Measurements from ENCODE around the gene CKB.

The CKB gene

DNA sequence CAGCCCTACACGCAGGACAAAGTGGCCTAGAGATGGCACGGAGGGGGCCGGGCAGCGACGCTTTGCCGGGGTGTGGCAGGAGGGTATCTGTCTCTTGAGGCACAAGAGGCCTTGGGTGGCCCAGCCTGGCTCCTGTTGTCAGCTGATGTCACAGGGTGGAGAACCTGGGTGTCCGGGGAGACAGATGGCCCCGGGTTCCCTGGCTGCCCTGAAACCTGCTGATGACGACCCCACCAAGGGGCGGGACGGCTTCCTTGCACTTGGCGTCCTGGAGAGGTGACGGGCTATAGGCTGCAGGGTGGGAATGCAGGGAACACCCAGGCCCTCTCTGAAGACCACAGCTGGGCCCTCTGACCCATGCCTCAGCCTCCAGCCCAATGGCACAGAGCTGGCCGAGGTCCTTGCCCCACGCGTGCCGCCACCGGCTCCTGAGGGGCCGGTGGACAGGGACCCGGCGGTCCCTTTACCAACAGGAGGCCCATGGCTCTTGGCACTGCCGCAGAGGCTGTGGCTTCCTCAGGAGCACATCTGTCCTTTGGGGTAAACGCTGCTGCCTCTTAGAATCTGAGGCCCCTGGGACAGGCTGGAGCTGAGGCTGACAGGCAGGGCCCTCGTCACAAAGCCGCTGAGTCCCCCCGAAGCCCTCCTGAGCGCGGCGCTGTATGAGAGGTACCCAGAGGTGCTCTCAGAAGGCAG is 22.7 kb upstream of the CKB start:
- Histone ChIP-seq H3K9me3 (ENCODE audit: control insufficient read depth, insufficient read depth, low read length) (no peaks in the 10 kb centered on the region), H3K9ac (ENCODE audit: low read depth, low read length) (no peak overlapping the region), H3K36me3 (ENCODE audit: insufficient read depth, low read length) (no peaks in the 10 kb centered on the region), H3K4me1 (ENCODE audit: insufficient read depth, low read length) (peaks cover 33% of the 10 kb centered on the region; the same call in 1 of the 2 replicates)

DNA sequence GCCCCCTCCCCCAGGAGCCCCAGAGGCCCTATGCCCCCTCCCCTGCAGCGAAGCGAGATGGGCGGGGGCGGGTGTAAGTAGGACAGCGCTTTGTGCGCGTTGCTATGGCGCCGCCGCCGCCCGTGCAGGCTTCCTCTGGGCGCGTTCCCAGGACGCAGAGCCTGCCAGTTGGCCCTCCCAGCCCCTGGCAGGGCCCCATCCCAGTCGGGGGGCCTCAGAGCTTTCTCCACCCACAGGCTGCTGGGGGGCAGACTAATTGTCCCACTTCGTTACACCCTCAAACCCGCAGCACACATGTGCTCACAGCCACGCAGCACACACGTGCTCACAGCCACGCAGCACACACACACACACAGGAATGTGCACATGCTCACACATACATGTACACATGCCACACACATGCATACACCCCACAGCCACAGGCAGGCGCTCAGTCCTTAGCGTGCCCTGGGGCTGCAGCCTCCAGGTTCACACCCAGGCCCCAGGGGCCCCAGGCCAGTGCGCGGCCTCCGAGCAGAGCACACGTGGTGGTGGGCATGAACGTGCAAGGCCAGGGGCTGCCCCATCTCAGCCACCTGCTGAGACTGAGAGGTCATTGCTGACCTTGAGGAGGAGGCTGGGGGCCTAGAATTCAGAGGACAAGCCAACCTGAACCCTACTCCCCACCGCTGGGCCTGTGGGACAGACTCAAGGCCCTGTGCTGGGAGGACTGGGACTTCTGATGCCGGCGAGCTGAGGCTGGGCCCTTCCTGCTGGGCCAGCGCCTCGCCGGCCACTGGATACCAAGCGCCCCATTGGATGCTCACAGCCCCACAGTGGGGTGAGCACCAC is 22.0 kb upstream of the CKB start:
- H3K36me3 ChIP-seq (ENCODE audit: insufficient read depth, low read length): no peaks in the 10 kb centered on the region
- H3K9me3 ChIP-seq (ENCODE audit: control insufficient read depth, insufficient read depth, low read length): no peaks in the 10 kb centered on the region
- H3K4me1 ChIP-seq (ENCODE audit: insufficient read depth, low read length): peaks cover 33% of the 10 kb centered on the region; the same call in 1 of the 2 replicates
- no peak overlapping the region for H3K9ac ChIP-seq (ENCODE audit: low read depth, low read length)

DNA sequence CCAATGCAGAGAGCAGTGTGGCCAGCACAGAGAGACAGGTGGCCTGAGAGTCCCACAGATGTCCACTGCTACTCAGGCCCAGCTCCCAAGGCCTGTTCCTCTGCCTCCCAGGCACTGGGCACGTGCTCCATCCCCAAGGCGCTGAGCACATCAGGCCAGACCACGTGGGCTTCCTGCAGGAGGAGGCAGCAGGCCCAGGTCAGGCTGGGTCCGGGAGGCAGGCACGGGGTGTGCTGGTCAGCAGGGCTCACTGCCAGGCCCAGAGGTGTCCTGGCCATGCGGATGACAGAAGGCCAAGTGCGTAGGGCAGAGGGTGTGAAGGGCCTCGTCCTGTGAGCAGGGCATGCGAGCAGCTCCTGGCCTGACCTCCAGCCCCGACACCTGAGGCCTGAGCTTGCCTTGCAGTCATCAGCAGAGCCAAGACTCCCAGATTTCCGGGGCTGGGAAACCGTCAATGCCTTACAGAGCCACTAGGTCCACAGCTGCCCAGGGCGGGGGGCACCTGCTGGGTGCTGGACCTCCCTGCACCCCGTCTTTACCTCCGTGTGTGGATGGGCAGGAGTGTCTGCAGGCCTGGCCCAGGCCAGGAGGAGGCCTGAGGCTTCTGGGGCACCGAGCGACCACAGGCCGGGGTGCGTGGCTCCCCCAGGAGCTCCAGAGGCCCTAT is 21.2 kb upstream of the CKB start:
- Histone ChIP-seq H3K36me3 (ENCODE audit: insufficient read depth, low read length) (no peaks in the 10 kb centered on the region), H3K4me1 (ENCODE audit: insufficient read depth, low read length) (peaks cover 33% of the 10 kb centered on the region; the same call in 1 of the 2 replicates), H3K9me3 (ENCODE audit: control insufficient read depth, insufficient read depth, low read length) (no peaks in the 10 kb centered on the region), H3K9ac (ENCODE audit: low read depth, low read length) (no peak overlapping the region)

- Histone ChIP-seq H3K9me3 (ENCODE audit: control insufficient read depth, insufficient read depth, low read length) (no peaks in the 10 kb centered on the region), H3K4me1 (ENCODE audit: insufficient read depth, low read length) (peaks cover 33% of the 10 kb centered on the region; the same call in 1 of the 2 replicates), H3K36me3 (ENCODE audit: insufficient read depth, low read length) (no peaks in the 10 kb centered on the region), H3K9ac (ENCODE audit: low read depth, low read length) (peak overlapping the region; percentile 26; the same call in 1 of the 2 replicates)
Measured at GRCh38 chr14:103543140-103543539, 20.5 kb upstream of the CKB start.

DNA sequence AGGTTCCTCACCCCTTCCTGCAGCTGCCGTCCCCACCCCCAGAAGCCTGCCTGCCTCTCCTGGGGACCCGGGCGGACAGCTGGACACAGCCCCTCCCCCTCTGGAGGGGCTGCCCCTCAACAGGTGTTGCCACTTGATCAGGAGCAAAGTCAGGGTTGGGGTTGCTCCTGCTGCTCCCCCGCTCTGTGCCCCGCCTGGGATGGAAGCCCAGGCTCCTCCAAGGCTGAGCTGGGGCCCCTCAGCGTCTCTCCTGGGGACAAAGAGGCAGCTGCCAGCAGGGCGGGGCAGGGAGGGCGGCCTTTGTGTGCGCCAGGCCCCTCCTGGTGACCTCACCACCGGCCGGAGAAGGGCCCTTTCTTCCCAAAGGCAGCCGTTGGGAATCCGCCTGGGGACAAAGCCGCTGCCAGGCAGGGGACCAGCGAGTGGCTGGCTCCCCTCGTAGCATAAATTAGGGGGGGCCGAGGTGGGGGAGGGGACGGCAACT is 20.0 kb upstream of the CKB start:
- Histone ChIP-seq H3K4me1 (ENCODE audit: insufficient read depth, low read length) (peaks cover 33% of the 10 kb centered on the region; the same call in 1 of the 2 replicates), H3K9me3 (ENCODE audit: control insufficient read depth, insufficient read depth, low read length) (no peaks in the 10 kb centered on the region), H3K9ac (ENCODE audit: low read depth, low read length) (peak overlapping the region; percentile 52), H3K36me3 (ENCODE audit: insufficient read depth, low read length) (no peaks in the 10 kb centered on the region)

DNA sequence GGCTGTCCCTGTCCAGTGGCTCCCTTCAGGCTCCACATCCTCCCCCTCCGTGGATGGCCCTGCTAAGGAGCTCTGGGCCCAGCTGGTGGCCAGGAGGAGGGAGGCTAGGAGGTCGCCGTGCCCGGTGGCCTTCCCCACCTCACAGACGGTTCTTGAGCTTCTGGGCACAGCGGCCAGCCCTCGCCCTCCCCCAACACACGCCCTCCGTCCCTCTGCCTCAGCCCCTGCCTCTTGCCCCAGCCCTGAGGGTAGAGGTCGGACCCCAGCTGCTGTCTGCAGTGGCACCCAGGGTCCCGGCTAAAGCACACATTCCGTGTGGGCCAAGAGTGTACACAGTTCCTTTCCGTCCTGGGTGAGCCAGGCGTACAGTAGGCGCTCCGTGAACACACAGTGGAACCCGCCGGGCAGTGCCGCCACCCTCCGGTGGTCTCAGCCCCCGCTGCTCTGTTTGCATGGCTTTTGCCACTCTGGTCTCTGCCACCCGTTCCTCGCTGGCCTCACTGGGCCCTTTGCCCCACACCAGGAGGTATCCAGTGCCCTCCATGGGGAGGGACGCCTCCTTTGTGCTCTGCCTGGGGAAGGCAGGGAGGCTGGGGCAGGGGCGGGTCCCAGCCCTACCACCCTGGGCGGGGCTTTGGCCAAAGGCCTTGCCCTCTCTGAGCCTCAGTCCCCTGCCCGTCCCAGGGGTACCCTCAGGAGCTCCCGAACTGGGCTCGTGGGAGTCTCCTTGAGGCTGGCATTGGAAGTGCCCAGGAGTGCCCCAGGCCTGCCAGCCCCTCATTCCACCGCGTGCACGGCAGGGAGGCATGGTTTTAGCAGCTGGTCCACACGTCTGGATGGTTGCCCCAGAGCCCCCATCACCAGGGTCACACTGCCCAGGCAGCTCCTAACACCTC is 19.3 kb upstream of the CKB start:
- H3K36me3 ChIP-seq (ENCODE audit: insufficient read depth, low read length): no peaks in the 10 kb centered on the region
- H3K9me3 ChIP-seq (ENCODE audit: control insufficient read depth, insufficient read depth, low read length): no peaks in the 10 kb centered on the region
- H3K9ac ChIP-seq (ENCODE audit: low read depth, low read length): peak overlapping the region; percentile 52
- peaks cover 33% of the 10 kb centered on the region; the same call in 1 of the 2 replicates for H3K4me1 ChIP-seq (ENCODE audit: insufficient read depth, low read length)

- H3K4me1 ChIP-seq (ENCODE audit: insufficient read depth, low read length): peaks cover 33% of the 10 kb centered on the region; the same call in 1 of the 2 replicates
- H3K9me3 ChIP-seq (ENCODE audit: control insufficient read depth, insufficient read depth, low read length): no peaks in the 10 kb centered on the region
- H3K9ac ChIP-seq (ENCODE audit: low read depth, low read length): no peak overlapping the region; the same call in 1 of the 2 replicates
- H3K36me3 ChIP-seq (ENCODE audit: insufficient read depth, low read length): no peaks in the 10 kb centered on the region
Measured at GRCh38 chr14:103540821-103541708, 18.4 kb upstream of the CKB start.

DNA sequence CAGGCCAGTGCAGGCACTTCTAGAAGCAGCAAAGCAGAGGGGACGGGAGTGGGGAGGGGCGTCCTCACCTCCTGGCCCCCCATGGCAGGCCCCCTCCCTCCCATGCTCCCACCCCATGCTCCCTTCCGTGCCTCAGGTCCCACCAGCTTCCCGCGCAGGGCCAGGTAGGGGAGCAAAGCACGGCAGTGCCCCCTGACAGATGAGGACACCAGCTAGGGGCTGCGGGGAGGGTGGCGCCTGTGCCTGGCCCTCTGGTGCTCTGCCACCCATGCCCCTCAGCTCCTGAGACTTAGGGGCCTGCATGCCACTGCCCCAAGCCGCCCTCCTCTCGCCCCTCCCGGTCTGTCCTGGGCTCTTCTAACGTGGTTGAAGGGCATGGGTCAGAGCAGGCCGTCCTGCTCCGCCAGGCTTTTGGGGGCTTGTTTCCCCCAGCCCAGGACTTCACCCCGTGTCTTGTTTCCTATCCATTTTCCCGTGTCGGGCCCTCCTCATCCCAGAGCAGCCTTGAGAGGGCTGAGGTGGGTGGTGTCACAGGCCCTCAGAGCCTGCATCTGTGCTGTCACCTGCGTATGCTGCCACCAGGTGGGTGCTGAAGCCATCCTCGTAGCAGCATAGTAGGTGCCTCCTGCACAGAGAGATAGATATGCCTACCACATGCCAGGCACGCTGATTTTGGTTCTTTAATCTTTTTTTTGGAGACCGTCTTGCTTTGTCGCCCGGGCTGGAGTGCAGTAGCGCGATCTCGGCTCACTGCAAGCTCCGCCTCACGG is 16.6 kb upstream of the CKB start:
- no peaks in the 10 kb centered on the region for H3K9me3 ChIP-seq (ENCODE audit: control insufficient read depth, insufficient read depth, low read length)
- H3K9ac ChIP-seq (ENCODE audit: low read depth, low read length): no peak overlapping the region
- H3K4me1 ChIP-seq (ENCODE audit: insufficient read depth, low read length): peaks cover 28% of the 10 kb centered on the region; the same call in 1 of the 2 replicates
- H3K36me3 ChIP-seq (ENCODE audit: insufficient read depth, low read length): no peaks in the 10 kb centered on the region

- H3K4me1 ChIP-seq (ENCODE audit: insufficient read depth, low read length): peaks cover 22% of the 10 kb centered on the region; the same call in 1 of the 2 replicates
- no peak overlapping the region for H3K9ac ChIP-seq (ENCODE audit: low read depth, low read length)
- H3K9me3 ChIP-seq (ENCODE audit: control insufficient read depth, insufficient read depth, low read length): no peaks in the 10 kb centered on the region
- H3K36me3 ChIP-seq (ENCODE audit: insufficient read depth, low read length): no peaks in the 10 kb centered on the region
Measured at GRCh38 chr14:103538291-103539055, 15.8 kb upstream of the CKB start.

- Histone ChIP-seq H3K4me1 (ENCODE audit: insufficient read depth, low read length) (peaks cover 13% of the 10 kb centered on the region; the same call in 1 of the 2 replicates), H3K36me3 (ENCODE audit: insufficient read depth, low read length) (no peaks in the 10 kb centered on the region), H3K9ac (ENCODE audit: low read depth, low read length) (no peak overlapping the region), H3K9me3 (ENCODE audit: control insufficient read depth, insufficient read depth, low read length) (no peaks in the 10 kb centered on the region)
Measured at GRCh38 chr14:103537175-103537990, 14.8 kb upstream of the CKB start.

DNA sequence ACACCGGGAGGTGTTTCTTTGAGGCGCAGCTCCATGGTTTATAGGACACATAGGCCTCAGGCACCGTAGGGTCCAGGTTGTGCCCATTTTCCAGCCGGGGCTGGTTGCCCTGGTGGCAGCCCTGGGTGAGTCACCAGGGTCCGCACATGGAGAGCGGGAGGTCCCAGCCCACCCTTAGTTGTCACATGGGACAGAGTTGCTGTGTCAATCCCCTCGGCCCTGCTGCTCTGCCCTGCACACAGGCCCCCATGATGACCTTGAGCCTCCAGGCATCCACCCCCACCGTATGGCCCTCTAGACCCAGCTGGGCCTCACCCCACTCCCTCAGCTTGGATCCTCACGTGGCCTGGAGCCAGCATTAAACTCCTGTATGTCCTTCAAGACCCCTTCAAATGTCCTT is 14.1 kb upstream of the CKB start:
- H3K36me3 ChIP-seq (ENCODE audit: insufficient read depth, low read length): no peaks in the 10 kb centered on the region
- H3K9me3 ChIP-seq (ENCODE audit: control insufficient read depth, insufficient read depth, low read length): no peaks in the 10 kb centered on the region
- no peak overlapping the region for H3K9ac ChIP-seq (ENCODE audit: low read depth, low read length)
- peaks cover 6% of the 10 kb centered on the region; the same call in 1 of the 2 replicates for H3K4me1 ChIP-seq (ENCODE audit: insufficient read depth, low read length)
